OCI-LY1 (cell line): ENCODE results near the gene CNTN6.

ENCODE experiments used
- H2AFZ ChIP-seq: fragments of 200-600 bp; sonication (generic), shearing (Covaris generic); 2 replicates; pipeline ENCODE4 v1.6.0; 2014; ENCODE audit warnings: antibody characterized with exemption, mild to moderate bottlenecking, low read length
- H3F3A ChIP-seq: fragments of 200-600 bp; sonication (generic), shearing (Covaris generic); 2 replicates; pipeline ENCODE4 v1.6.0; 2014; ENCODE audit warnings: mild to moderate bottlenecking, antibody characterized with exemption, low read length, moderate library complexity; ENCODE audit not compliant: insufficient read depth
- H3K27ac ChIP-seq: fragments of 200-600 bp; sonication (generic); 2 replicates; pipeline ENCODE4 v1.5.1; 2014; ENCODE audit warnings: low read length, mixed run types, mild to moderate bottlenecking, low read depth; ENCODE audit not compliant: poor library complexity, severe bottlenecking
- H3K27me3 ChIP-seq: fragments of 200-600 bp; sonication (generic); 2 replicates; pipeline ENCODE4 v1.6.0; 2014; ENCODE audit warnings: antibody characterized with exemption, mild to moderate bottlenecking, low read length, moderate library complexity; ENCODE audit not compliant: insufficient read depth
- H3K36me3 ChIP-seq: fragments of 200-600 bp; sonication (generic); 2 replicates; pipeline ENCODE4 v1.6.1; 2014; ENCODE audit warnings: mild to moderate bottlenecking, antibody characterized with exemption, low read length, moderate library complexity, mixed read lengths; ENCODE audit not compliant: insufficient read depth
- H3K4me1 ChIP-seq: fragments of 200-600 bp; sonication (generic); 2 replicates; pipeline ENCODE4 v1.5.1; 2014; ENCODE audit warnings: mild to moderate bottlenecking, low read length, moderate library complexity; ENCODE audit not compliant: insufficient read depth, severe bottlenecking
- H3K4me2 ChIP-seq: fragments of 200-600 bp; sonication (generic), shearing (Covaris generic); 2 replicates; pipeline ENCODE4 v1.6.1; 2014; ENCODE audit warnings: low read length
- H3K4me3 ChIP-seq: fragments of 200-600 bp; sonication (generic); 2 replicates; pipeline ENCODE4 v1.5.1; 2014; ENCODE audit warnings: low read length, low read depth, mild to moderate bottlenecking, mixed read lengths; ENCODE audit not compliant: poor library complexity, severe bottlenecking
- H3K79me2 ChIP-seq: fragments of 200-600 bp; shearing (Covaris generic); 2 replicates; pipeline ENCODE4 v1.6.1; 2016; ENCODE audit warnings: mixed run types, low read length, mixed read lengths; ENCODE audit not compliant: insufficient read depth
- H3K9ac ChIP-seq: fragments of 200-600 bp; sonication (generic), shearing (Covaris generic); 2 replicates; pipeline ENCODE4 v1.6.1; 2014; ENCODE audit warnings: mild to moderate bottlenecking, low read length, mixed read lengths
- H3K9me2 ChIP-seq: fragments of 200-600 bp; sonication (generic), shearing (Covaris generic); 2 replicates; pipeline ENCODE4 v1.6.1; 2014; ENCODE audit warnings: low read depth, mild to moderate bottlenecking, low read length, mixed read lengths
- H3K9me3 ChIP-seq: fragments of 200-600 bp; shearing (Covaris generic); 2 replicates; pipeline ENCODE4 v1.6.1; 2014; ENCODE audit warnings: low read length, mixed read lengths
- H4K20me1 ChIP-seq: fragments of 200-600 bp; sonication (generic), shearing (Covaris generic); 2 replicates; pipeline ENCODE4 v1.6.0; 2016; ENCODE audit warnings: mild to moderate bottlenecking, low read length; ENCODE audit not compliant: insufficient read depth
- EZH2 ChIP-seq: fragments of 200-600 bp; sonication (generic), shearing (Covaris generic); IDR thresholded peaks from 2 replicates; pipeline ENCODE4 v1.8.0; 2017; ENCODE audit warnings: borderline replicate concordance, mixed run types, mild to moderate bottlenecking, antibody characterized with exemption, low read length, moderate library complexity, mixed read lengths
- TF ChIP-seq, protein P1 (sequence below): fragments of 200-600 bp; sonication (generic), shearing (Covaris generic); IDR thresholded peaks from 2 replicates; pipeline ENCODE4 v1.5.1; 2017; ENCODE audit warnings: mild to moderate bottlenecking, antibody characterized with exemption, low read length, moderate library complexity, mixed read lengths

The CNTN6 gene

DNA sequence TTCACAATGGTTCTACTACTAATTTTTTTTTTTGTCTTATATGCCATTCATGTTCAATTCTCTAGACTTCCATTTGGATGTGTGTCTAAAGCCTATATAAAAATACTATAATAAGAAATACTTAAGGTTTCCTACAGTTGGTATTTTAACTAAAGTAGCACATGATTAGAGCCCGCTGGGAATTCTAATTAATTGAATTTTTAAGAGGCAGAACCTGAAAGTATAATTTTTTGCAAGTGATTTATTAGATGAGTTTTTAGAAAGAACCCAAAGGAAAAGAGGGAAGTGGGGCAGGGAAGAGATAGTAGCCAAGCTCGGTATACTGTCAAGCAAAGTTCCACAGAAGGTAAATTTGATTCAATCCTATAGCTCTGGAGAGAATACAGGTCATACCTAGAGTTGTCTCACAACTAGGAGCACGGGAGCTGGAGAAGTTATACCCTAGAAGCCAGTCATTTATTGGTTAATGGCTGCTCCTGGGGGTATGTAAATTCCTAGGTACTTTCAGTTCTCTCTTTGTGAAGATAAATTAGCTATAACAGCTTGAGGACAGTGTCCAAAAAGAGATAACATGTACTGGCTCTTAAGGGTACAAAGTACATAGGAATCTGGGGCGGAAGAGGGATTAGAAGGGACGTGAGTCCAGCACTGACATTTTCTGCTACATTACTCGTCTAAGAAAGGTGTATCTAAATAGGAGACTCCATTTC, 225.6 kb downstream of the CNTN6 start:
- no peaks in the 10 kb centered on the region for H3K4me1 ChIP-seq
- no peak overlapping the region for H3K4me3 ChIP-seq
- H3K4me2 ChIP-seq = no peak overlapping the region
- H2AFZ ChIP-seq = no peak overlapping the region
- no peaks in the 10 kb centered on the region for H3K79me2 ChIP-seq
- no peaks in the 10 kb centered on the region for H3K9me2 ChIP-seq
- no peaks in the 10 kb centered on the region for H3F3A ChIP-seq
- H3K27me3 ChIP-seq = no peaks in the 10 kb centered on the region
- no peaks in the 10 kb centered on the region for H3K9me3 ChIP-seq
- no peak overlapping the region for H3K27ac ChIP-seq
- no peaks in the 10 kb centered on the region for H4K20me1 ChIP-seq
- no peak overlapping the region for H3K9ac ChIP-seq
- TF ChIP-seq, protein P1, sequence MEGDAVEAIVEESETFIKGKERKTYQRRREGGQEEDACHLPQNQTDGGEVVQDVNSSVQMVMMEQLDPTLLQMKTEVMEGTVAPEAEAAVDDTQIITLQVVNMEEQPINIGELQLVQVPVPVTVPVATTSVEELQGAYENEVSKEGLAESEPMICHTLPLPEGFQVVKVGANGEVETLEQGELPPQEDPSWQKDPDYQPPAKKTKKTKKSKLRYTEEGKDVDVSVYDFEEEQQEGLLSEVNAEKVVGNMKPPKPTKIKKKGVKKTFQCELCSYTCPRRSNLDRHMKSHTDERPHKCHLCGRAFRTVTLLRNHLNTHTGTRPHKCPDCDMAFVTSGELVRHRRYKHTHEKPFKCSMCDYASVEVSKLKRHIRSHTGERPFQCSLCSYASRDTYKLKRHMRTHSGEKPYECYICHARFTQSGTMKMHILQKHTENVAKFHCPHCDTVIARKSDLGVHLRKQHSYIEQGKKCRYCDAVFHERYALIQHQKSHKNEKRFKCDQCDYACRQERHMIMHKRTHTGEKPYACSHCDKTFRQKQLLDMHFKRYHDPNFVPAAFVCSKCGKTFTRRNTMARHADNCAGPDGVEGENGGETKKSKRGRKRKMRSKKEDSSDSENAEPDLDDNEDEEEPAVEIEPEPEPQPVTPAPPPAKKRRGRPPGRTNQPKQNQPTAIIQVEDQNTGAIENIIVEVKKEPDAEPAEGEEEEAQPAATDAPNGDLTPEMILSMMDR = no peak
- no peak for TF ChIP-seq EZH2
- H3K36me3 ChIP-seq = no peaks in the 10 kb centered on the region

DNA sequence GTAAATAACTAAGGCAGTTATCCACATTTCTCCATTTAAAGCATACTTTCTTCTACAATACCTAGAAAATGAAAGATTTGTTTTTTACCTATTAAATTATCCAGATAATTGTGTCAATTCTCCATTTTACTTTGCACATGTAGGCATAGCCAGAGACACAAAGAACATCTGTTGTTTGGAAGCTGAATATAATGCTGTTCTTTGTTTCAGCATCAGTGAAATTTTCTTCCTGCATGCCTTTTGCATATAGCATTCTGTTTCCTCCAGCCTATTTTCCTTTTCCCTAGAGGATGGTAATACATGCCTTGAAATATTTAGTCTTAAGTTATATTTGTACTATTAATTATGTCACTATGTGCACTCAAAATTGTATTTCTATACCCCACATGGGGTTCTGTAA, 233.7 kb downstream of the CNTN6 start:
- H3K27ac ChIP-seq = no peak overlapping the region
- H3K4me1 ChIP-seq = no peaks in the 10 kb centered on the region
- H3K27me3 ChIP-seq = no peaks in the 10 kb centered on the region
- no peaks in the 10 kb centered on the region for H3K36me3 ChIP-seq
- no peak overlapping the region for H2AFZ ChIP-seq
- no peak overlapping the region for H3K9ac ChIP-seq
- H3K9me2 ChIP-seq = no peaks in the 10 kb centered on the region
- no peak overlapping the region for H3K4me2 ChIP-seq
- no peaks in the 10 kb centered on the region for H4K20me1 ChIP-seq
- TF ChIP-seq EZH2 = no peak
- TF ChIP-seq, protein P1 = no peak
- no peaks in the 10 kb centered on the region for H3F3A ChIP-seq
- H3K4me3 ChIP-seq = no peak overlapping the region
- H3K79me2 ChIP-seq = no peaks in the 10 kb centered on the region
- no peaks in the 10 kb centered on the region for H3K9me3 ChIP-seq

DNA sequence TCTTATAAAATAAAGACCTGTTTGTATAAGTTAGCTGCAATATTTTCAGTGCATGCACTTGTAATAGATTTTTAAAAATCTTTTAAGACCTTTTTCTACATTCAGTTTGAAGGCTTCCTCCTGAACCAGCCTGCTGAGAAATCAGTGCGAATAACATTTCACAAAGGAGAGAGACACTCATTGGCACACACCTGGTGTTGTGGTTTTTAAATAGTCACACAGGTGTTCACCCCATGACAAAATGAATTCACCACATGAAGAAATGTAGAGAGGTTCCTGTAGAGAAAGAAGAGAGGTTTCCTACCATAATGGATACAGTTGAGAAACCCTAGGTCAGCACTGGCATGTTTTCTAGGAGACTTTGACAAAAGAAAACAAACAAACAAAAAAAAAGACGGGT, 237.3 kb downstream of the CNTN6 start:
- Histone ChIP-seq H3K4me3 (no peak overlapping the region), H3K4me1 (no peaks in the 10 kb centered on the region), H3F3A (no peaks in the 10 kb centered on the region), H3K27me3 (no peaks in the 10 kb centered on the region), H3K27ac (no peak overlapping the region), H3K4me2 (no peak overlapping the region), H3K36me3 (no peaks in the 10 kb centered on the region), H3K9me2 (no peaks in the 10 kb centered on the region), H3K9me3 (no peaks in the 10 kb centered on the region), H3K9ac (no peak overlapping the region), H2AFZ (no peak overlapping the region), H3K79me2 (no peaks in the 10 kb centered on the region), H4K20me1 (no peaks in the 10 kb centered on the region)
- TF ChIP-seq EZH2 = no peak
- TF ChIP-seq, protein P1 = no peak
